GM18526 (cell line): ENCODE measurements around the gene PDK2.

ENCODE experiments used
- POLR2A ChIP-seq: IDR thresholded peaks from 3 replicates; pipeline ENCODE4 v1.6.1; 2011; ENCODE audit not compliant: insufficient read length; ENCODE audit errors: extremely low read depth

The PDK2 gene

DNA sequence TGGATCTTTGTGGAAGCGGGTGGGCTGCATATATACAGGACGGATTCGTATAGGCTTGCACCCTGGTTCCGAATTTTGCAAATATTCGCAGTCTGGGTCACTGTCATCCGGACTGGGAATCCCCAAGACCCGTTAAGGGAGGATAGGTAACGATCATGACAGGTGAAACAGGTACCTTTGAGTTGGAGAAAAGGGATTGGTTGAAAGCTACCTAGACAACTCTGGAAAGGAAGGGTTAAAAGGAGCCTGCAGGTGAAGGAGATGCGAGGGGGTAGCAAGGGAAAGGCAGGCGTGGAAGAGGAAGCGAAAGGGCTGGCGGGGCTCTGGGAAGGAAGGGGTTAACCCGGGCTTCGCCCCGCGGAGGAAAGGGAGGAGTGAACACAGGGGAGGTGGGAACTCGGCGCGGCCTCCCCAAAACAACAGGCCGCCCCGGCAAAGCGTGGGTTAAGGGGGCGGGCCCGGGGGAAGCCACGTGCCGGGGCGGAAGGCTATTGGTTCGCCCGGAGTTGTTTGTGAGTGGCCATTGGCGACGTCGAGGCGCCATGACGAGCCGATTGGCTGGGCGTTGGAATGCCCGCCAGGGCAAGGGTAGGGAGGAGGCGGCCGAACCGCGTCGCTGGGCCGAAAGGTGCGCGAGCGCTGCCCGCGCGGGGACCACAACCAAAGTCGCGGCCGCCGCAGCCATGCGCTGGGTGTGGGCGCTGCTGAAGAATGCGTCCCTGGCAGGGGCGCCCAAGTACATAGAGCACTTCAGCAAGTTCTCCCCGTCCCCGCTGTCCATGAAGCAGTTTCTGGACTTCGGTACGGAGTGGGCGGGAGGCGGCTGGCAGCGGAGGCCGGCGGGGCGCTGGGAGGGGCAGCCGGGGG is at the start of gene PDK2:
Gene PDK2, plus strand, starts transcription at position 599 of the 867 bp plus-strand sequence. Its CDS starts 85 bp downstream, at position 684.
- peak; percentile 38 for TF ChIP-seq POLR2A

- TF ChIP-seq POLR2A = no peak
Observed at GRCh38 chr17:50046179-50046578, 49.0 kb upstream of the PDK2 start.

- no peak for TF ChIP-seq POLR2A
Observed at GRCh38 chr17:50046667-50047066, 48.5 kb upstream of the PDK2 start.

DNA sequence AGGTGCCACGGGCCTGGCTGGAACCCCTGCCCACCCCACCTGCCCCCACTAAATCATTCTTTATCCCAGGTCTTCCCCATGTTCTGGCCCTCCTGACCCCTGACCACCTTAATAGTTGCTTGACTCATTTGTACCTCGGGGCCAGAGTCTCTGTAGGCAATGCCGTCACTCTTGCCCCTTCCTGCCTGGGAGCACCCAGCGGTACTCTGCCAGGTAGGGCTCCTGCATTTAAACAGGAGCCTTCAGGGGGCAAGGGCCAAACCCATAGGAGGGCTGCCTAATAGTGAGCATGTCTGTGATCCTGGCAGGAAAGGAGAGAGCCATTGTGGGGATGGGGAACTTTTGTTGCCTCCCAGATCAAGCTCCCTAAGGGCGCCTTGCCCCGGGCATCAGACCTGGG is 48.1 kb upstream of the PDK2 start:
- no peak for TF ChIP-seq POLR2A

GRCh38 chr17:50047488-50048126 is 47.5 kb upstream of the PDK2 start:
- TF ChIP-seq POLR2A = no peak

- no peak for TF ChIP-seq POLR2A
Observed at GRCh38 chr17:50048146-50048720, 46.9 kb upstream of the PDK2 start.

DNA sequence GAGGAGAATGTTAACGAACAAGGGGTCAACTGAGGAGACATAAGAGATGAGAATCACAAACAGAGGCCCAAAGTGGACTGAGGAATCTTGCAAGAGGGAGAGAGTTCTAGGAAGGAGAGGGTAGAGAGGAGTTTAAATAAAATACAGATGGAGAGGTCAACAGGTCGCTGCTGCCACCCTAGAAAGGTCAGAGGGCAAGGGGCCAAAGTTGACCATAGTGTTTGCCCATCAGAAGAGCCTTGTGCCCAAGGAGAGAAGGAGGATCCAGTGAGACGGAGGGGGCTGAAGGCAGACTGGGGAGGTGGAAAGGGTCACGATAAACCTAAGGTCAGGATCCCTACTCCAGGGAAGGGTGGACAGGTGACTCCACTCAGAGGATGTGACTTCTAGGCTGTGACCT is 46.2 kb upstream of the PDK2 start:
- no peak for TF ChIP-seq POLR2A

DNA sequence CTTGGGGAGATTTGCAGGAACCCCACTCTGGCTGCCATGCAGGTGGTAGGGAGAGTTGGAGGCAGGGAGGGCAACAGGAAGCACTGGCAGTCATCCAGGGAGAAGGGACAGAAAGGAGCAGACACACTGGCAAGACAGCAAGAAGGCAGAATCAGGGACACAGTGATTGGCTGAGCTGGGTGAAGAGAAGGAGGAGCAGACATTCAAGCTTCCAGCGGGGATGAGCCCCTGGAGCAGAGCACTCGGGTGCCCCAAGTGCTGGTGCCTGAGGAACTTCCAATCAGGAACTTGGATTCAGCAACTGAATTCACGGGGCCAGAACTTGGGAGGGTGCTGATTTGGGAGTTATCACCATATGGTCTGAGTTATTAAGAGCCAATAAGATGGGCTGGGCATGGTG is 45.5 kb upstream of the PDK2 start:
- TF ChIP-seq POLR2A = no peak

GRCh38 chr17:50050431-50051032 is 44.6 kb upstream of the PDK2 start:
- TF ChIP-seq POLR2A = no peak

- no peak for TF ChIP-seq POLR2A
Observed at GRCh38 chr17:50051082-50051576, 44.0 kb upstream of the PDK2 start.

GRCh38 chr17:50051606-50052005 is 43.5 kb upstream of the PDK2 start:
- TF ChIP-seq POLR2A = no peak

DNA sequence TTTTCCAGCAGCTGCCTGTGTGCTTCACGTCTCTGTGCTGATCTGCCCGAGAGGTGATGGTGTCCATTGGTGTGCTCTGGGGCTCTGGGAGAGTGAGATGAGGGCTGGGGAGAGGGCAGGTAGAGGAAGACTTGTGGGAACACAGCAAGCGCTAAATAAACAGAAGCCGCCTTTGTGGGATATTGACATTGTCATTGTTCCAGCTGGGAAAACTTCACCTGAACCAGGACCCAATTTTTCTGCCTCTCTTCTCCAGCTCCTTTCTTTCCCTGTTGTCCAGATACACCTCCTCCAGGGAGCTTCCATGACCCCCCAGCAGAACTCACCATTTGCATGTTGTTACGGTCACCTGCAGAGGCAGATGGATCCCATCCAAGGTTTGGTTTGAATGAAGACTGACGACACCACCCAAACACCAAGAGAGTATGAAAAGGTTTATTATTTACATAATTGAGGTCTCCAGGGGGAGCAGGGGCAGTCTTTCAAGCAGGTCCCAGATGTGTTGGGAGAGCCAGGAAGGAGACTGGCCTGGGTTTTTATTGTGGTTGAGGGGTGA is 42.8 kb upstream of the PDK2 start:
- no peak for TF ChIP-seq POLR2A

DNA sequence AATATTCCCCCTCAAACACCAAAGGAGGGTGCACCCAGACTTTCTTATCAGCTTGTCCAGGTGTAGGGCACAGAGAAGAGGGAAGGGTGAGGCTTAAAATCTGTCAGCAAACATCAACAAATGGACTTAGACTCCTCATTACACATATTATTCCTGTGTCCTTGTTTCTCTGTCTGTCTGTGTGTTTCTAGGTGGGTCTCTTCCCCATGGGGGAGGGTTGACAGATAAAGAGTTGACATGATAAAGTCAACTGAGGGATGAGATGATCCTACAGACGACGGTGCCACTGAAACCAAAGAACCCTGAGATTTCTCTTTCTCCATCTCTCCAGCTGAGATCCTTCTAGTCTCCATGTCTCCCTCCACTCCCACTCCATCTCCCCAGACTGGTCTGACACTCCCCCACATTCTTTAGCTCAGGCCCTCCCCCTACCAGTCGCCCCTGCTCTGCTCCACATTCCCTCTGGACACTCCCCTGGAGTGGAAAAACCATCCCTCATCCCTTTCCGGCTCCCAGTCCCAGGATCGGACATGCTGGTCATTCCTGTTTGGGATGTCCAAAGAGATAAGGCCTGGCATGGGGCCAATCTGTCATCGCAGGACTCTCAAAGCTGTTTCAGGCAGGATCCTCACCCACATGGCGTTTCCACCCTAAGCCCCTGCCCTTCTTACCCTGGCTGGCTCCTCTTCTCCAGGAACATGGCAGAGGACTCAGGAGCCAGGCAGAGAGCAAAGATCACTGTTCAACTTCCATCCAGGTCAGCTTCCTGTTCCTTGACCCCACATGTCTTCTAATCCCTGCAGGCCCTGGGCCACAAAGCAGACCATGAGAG is 42.1 kb upstream of the PDK2 start:
- no peak for TF ChIP-seq POLR2A

GRCh38 chr17:50053654-50053960 is 41.5 kb upstream of the PDK2 start:
- no peak for TF ChIP-seq POLR2A

- TF ChIP-seq POLR2A = no peak
Observed at GRCh38 chr17:50055055-50055425, 40.1 kb upstream of the PDK2 start.
